GM19043 (cell line): Measurements from ENCODE around the gene PCDHB13.

ENCODE experiments used
- ATAC-seq: cut with Tn5 transposase; IDR thresholded peaks from one replicate; pipeline ENCODE4 v1.9.1; 2021; ENCODE audit warnings: low read depth; ENCODE audit not compliant: unreplicated experiment

The PCDHB13 gene

DNA sequence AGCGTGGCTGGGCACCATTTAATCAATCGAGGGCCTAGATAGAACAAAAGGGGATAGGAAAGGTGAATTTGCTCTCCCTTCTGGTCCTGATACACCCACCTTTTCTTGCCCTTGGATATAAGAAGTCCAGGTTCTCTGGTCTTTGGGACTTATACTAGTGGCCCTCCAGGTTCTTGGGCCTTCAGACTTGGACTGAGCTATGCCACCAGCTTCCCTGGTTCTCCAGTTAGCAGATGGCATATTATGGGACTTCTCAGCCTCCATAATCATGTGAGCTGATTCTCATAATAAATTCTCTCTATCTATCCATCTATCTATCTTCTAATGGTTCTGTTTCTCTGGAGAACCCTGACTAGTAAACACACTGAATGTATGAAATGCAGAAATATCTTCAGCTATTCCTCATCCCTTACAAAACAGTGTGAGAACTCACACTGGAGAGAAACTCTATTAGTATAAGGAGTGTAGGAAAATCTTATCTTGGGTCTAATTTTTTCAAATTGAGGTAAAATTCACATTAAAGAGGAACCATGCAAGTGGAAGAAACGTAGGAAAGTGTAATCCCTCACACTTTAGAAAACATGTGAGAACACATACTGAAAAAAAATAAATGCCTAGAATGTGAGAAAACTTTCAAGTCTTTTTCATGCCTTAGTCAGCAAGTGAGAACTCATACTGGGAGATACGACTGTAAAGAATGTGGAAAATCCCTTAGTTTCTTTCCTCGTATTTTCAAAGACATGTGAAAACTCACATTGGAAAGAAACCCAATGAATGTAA, 46.9 kb downstream of the PCDHB13 start:
- ATAC-seq: no peak

DNA sequence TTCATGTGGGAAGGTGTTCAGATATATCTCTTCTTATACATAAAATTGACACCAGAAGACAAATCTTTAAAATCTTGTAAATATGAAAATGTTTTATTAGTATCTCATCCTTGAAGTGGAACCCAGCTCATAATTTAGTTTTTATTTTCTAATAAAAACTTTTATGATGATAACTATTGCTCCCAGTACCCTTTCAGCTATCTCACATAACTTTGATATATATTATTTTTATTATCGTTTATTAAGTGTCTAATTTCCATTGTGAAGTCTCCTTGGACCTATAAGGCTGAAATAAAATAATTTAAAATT, 47.5 kb downstream of the PCDHB13 start:
- ATAC-seq: no peak
